K562 (cell line): ENCODE results near the gene CPTP. TPM values are rescaled to one million over a fixed set of nuclear protein-coding genes. Genes with fewer than 3 reads are reported as not detected.

Source experiments
- HDAC1 ChIP-seq, 2 experiments: fragments of 450-650 bp; IDR thresholded peaks; 2 replicates each; pipeline ENCODE4 v1.6.1; 2016 to 2017; ENCODE audit warnings: inconsistent platforms in 1 of 2, mild to moderate bottlenecking in 1 of 2, moderate library complexity in 1 of 2
- HDAC8 ChIP-seq: fragments of 450-650 bp; IDR thresholded peaks from 2 replicates; pipeline ENCODE4 v1.6.1; 2016; ENCODE audit warnings: mild to moderate bottlenecking, missing genetic modification characterization, moderate library complexity, missing compliant biosample characterization
- HMBOX1 ChIP-seq: sonication (generic); IDR thresholded peaks from 2 replicates; pipeline ENCODE4 v1.6.1; 2016
- MEIS2 ChIP-seq: fragments of 450-650 bp; IDR thresholded peaks from 2 replicates; pipeline ENCODE4 v1.6.1; 2014; ENCODE audit warnings: mild to moderate bottlenecking; ENCODE audit not compliant: partially characterized antibody
- NFE2L1 ChIP-seq: fragments of 450-650 bp; IDR thresholded peaks from 2 replicates; pipeline ENCODE4 v1.6.1; 2016; ENCODE audit warnings: missing genetic modification characterization, low read depth, mild to moderate bottlenecking, missing compliant biosample characterization, moderate library complexity, borderline replicate concordance
- SIN3A ChIP-seq, 2 experiments: fragments of 150-350 bp in 1 of 2; IDR thresholded peaks; 2 replicates each; pipeline ENCODE4 v1.6.1; 2011 to 2016; ENCODE audit warnings: borderline replicate concordance in 2 of 2, low read depth in 2 of 2, low read length in 2 of 2, mild to moderate bottlenecking in 2 of 2, moderate library complexity in 2 of 2; ENCODE audit not compliant: control insufficient read depth in 1 of 2
- SIN3B ChIP-seq: fragments of 450-650 bp; IDR thresholded peaks from 2 replicates; pipeline ENCODE4 v1.6.1; 2017; ENCODE audit warnings: low read depth, mild to moderate bottlenecking, moderate library complexity
- ZBTB11 ChIP-seq, 3 experiments: fragments of 200-800 bp in 1 of 3; fragments of 250-450 bp in 1 of 3; fragments of 450-650 bp in 1 of 3; sonication (Bioruptor Pico) in 1 of 3; sonication (Bioruptor generic) in 1 of 3; formaldehyde crosslinking in 1 of 3; IDR thresholded peaks; 2 replicates each; pipeline versions ENCODE4 v1.6.1 to v1.8.0; 2016 to 2022; ENCODE audit warnings: mild to moderate bottlenecking in 2 of 3, missing genetic modification characterization in 2 of 3, missing compliant biosample characterization in 1 of 3, moderate library complexity in 1 of 3
- ZBTB40 ChIP-seq, 2 experiments: fragments of 450-650 bp in 1 of 2; sonication (generic) in 1 of 2; formaldehyde crosslinking in 1 of 2; IDR thresholded peaks; 2 replicates each; pipeline versions ENCODE4 v1.7.1 to v1.9.0; 2016 to 2022; ENCODE audit warnings: inconsistent platforms in 1 of 2, mild to moderate bottlenecking in 1 of 2, missing genetic modification reagents in 1 of 2
- ZC3H8 ChIP-seq: fragments of 450-650 bp; IDR thresholded peaks from 2 replicates; pipeline ENCODE4 v1.6.1; 2017
- ZNF212 ChIP-seq: fragments of 450-650 bp; formaldehyde crosslinking; IDR thresholded peaks from 2 replicates; pipeline ENCODE4 v1.4.0; 2020; ENCODE audit warnings: mild to moderate bottlenecking
- ZNF436 ChIP-seq: fragments of 250-450, 450-650 bp; sonication (Bioruptor Pico); formaldehyde crosslinking; IDR thresholded peaks from 2 replicates; pipeline ENCODE4 v1.7.0; 2020; ENCODE audit warnings: mild to moderate bottlenecking
- polyA plus RNA-seq, 8 experiments: library from polyadenylated mRNA; depleted of rRNA in 4 of 8; stranded (reverse) in 5 of 8; unstranded in 3 of 8; fragments of >200 nt; fragmentation: Nextera tagmentation in 2 of 8; fragmentation: Illumina TruSeq in 1 of 8; extraction: Ambion mirVana in 2 of 8; extraction: Trizol in 1 of 8; gene quantifications; 2 replicates each; pipeline versions ENCODE4 v1.2.1 to v1.2.3, GENCODE V29; 2011 to 2014; ENCODE audit warnings: inconsistent platforms in 1 of 8, missing spikeins in 1 of 8
- total RNA-seq, 7 experiments: library from RNA; depleted of rRNA in 6 of 7; stranded (reverse); fragments of >200 nt in 6 of 7; fragmentation: Illumina TruSeq in 2 of 7; extraction: Trizol in 2 of 7; gene quantifications; 2 replicates each; pipeline versions ENCODE4 v1.2.1 to v1.2.3, GENCODE V29; 2011 to 2021; ENCODE audit warnings: low replicate concordance in 1 of 7

Gene CPTP
- total and polyA plus RNA-seq, 9 of the 15 experiments (the other 6 are each of a cell fraction or from before 2014, with no cell fraction given), result 0.11 to 25.8 (median 3.5) TPM

GRCh38 chr1:1349256-1350012 lies 24.8 kb downstream of the CPTP start, which contains the start of gene DVL1 (continued):
- TF ChIP-seq ZBTB11 (CRISPR knock-in tag; IDR thresholded peaks at IDR 0.05) (peak in 2 of 3 experiments; percentile 47 to 85; a peak in 3 of 6 replicates), SIN3A (IDR thresholded peaks at IDR 0.05; ENCODE audit: borderline replicate concordance in 2 of 2, control insufficient read depth in 1 of 2, low read depth in 2 of 2, low read length in 2 of 2) (peak; percentile 62 to 82; a peak in 3 of 4 replicates), ZC3H8 (no peak), ZBTB40 (IDR thresholded peaks at IDR 0.05) (peak; percentile 16; the same call in 1 of the 2 replicates), ZBTB40 (CRISPR knock-in tag; IDR thresholded peaks at IDR 0.05) (no peak), MEIS2 (no peak), HDAC1 (IDR thresholded peaks at IDR 0.05) (peak in 1 of 2 experiments; percentile 32; a peak in 1 of 4 replicates), HMBOX1 (no peak), HDAC8 (tag) (no peak), ZNF212 (CRISPR knock-in tag) (no peak), NFE2L1 (tag) (no peak), ZNF436 (no peak), SIN3B (peak; percentile 86)
